Liver (tissue), 9 donors: ENCODE data around the gene SKAP1. TPM values are rescaled to one million over a fixed set of nuclear protein-coding genes. Genes with fewer than 3 reads are reported as not detected.

Experiments used
- DNase-seq: peaks from one replicate; pipeline ENCODE4 v3.0.0-alpha.2; 2017; ENCODE audit warnings: low spot score
- H3K27ac ChIP-seq, 2 donors: one replicate each; pipeline ENCODE4 v1.7.0; 2013; ENCODE audit warnings: inconsistent platforms in 2 of 2, low read length in 2 of 2, control low read depth in 1 of 2, low read depth in 1 of 2, mild to moderate bottlenecking in 1 of 2
- H3K27me3 ChIP-seq, 4 donors: one replicate each; pipeline versions ENCODE4 v1.6.1 to v1.7.0; 2013; ENCODE audit warnings: low read length in 3 of 4, inconsistent platforms in 1 of 4, mild to moderate bottlenecking in 1 of 4, moderate library complexity in 1 of 4; ENCODE audit not compliant: control insufficient read depth in 4 of 4, insufficient read depth in 4 of 4
- H3K36me3 ChIP-seq, 4 donors: one replicate each; pipeline versions ENCODE4 v1.6.1 to v1.7.0; 2013; ENCODE audit warnings: low read length in 3 of 4, mild to moderate bottlenecking in 3 of 4, low read depth in 1 of 4, moderate library complexity in 1 of 4; ENCODE audit not compliant: control insufficient read depth in 4 of 4, insufficient read depth in 3 of 4
- H3K4me1 ChIP-seq, 4 donors: one replicate each; pipeline versions ENCODE4 v1.6.1 to v1.7.0; 2013; ENCODE audit warnings: low read length in 3 of 4, mild to moderate bottlenecking in 3 of 4, moderate library complexity in 1 of 4; ENCODE audit not compliant: control insufficient read depth in 4 of 4, insufficient read depth in 4 of 4
- H3K4me3 ChIP-seq, 3 donors: one replicate each; pipeline versions ENCODE4 v1.6.1 to v1.7.0; 2013; ENCODE audit warnings: low read length in 3 of 3, control low read depth in 1 of 3, low read depth in 1 of 3, mild to moderate bottlenecking in 1 of 3
- H3K9ac ChIP-seq, 2 donors: one replicate each; pipeline ENCODE4 v1.7.0; 2013; ENCODE audit warnings: low read length in 2 of 2, mild to moderate bottlenecking in 2 of 2, moderate library complexity in 2 of 2, control low read depth in 1 of 2, low read depth in 1 of 2
- H3K9me3 ChIP-seq, 4 donors: one replicate each; pipeline versions ENCODE4 v1.6.1 to v1.7.0; 2013; ENCODE audit warnings: low read length in 3 of 4; ENCODE audit not compliant: control insufficient read depth in 4 of 4
- ATF3 ChIP-seq: IDR thresholded peaks from 2 replicates; pipeline ENCODE4 v1.6.1; 2016; ENCODE audit warnings: antibody characterized with exemption
- CTCF ChIP-seq: fragments of 150-350 bp; IDR thresholded peaks from 2 replicates; pipeline ENCODE4 v1.5.1; 2017; ENCODE audit warnings: improper control_type of control experiment, low read depth, low read length; ENCODE audit not compliant: missing input control
- EGR1 ChIP-seq, 2 donors: IDR thresholded peaks; 2 replicates each; pipeline ENCODE4 v1.6.1; 2016 to 2018; ENCODE audit warnings: antibody characterized with exemption in 2 of 2, low read depth in 2 of 2
- FOXA1 ChIP-seq: IDR thresholded peaks from 2 replicates; pipeline ENCODE4 v1.6.1; 2016; ENCODE audit warnings: antibody characterized with exemption
- FOXA2 ChIP-seq: IDR thresholded peaks from 2 replicates; pipeline ENCODE4 v1.6.1; 2016; ENCODE audit warnings: antibody characterized with exemption
- GABPA ChIP-seq, 2 donors: IDR thresholded peaks in 1 of 2; conservative IDR thresholded peaks in 1 of 2; 2 replicates each; pipeline ENCODE4 v1.6.1; 2016; ENCODE audit warnings: antibody characterized with exemption in 2 of 2, mild to moderate bottlenecking in 1 of 2, moderate library complexity in 1 of 2
- HNF4A ChIP-seq, 2 donors: conservative IDR thresholded peaks; 2 replicates each; pipeline ENCODE4 v1.6.1; 2016; ENCODE audit warnings: antibody characterized with exemption in 2 of 2, mild to moderate bottlenecking in 2 of 2
- HNF4G ChIP-seq: IDR thresholded peaks from 2 replicates; pipeline ENCODE4 v1.6.1; 2016; ENCODE audit warnings: antibody characterized with exemption
- JUND ChIP-seq, 2 donors: IDR thresholded peaks; 2 replicates each; pipeline ENCODE4 v1.6.1; 2016; ENCODE audit warnings: antibody characterized with exemption in 2 of 2
- MAX ChIP-seq: IDR thresholded peaks from 2 replicates; pipeline ENCODE4 v1.6.1; 2016; ENCODE audit warnings: antibody characterized with exemption
- NR2F2 ChIP-seq: IDR thresholded peaks from 2 replicates; pipeline ENCODE4 v1.6.1; 2016; ENCODE audit warnings: antibody characterized with exemption
- RAD21 ChIP-seq, 2 donors: IDR thresholded peaks; 2 replicates each; pipeline ENCODE4 v1.6.1; 2016; ENCODE audit warnings: antibody characterized with exemption in 2 of 2, mild to moderate bottlenecking in 2 of 2
- REST ChIP-seq: IDR thresholded peaks from 2 replicates; pipeline ENCODE4 v1.6.1; 2016; ENCODE audit warnings: antibody characterized with exemption, mild to moderate bottlenecking
- RXRA ChIP-seq, 2 donors: IDR thresholded peaks; 2 replicates each; pipeline ENCODE4 v1.6.1; 2017 to 2018; ENCODE audit warnings: antibody characterized with exemption in 2 of 2, mild to moderate bottlenecking in 1 of 2
- SP1 ChIP-seq: IDR thresholded peaks from 2 replicates; pipeline ENCODE4 v1.6.1; 2018; ENCODE audit warnings: antibody characterized with exemption, mild to moderate bottlenecking
- TAF1 ChIP-seq: conservative IDR thresholded peaks from 2 replicates; pipeline ENCODE4 v1.6.1; 2016; ENCODE audit warnings: antibody characterized with exemption, mild to moderate bottlenecking
- YY1 ChIP-seq: IDR thresholded peaks from 2 replicates; pipeline ENCODE4 v1.6.1; 2016; ENCODE audit warnings: antibody characterized with exemption, mild to moderate bottlenecking
- ZBTB33 ChIP-seq: IDR thresholded peaks from 2 replicates; pipeline ENCODE4 v1.6.1; 2016; ENCODE audit warnings: antibody characterized with exemption
- WGBS: extraction: QIAGEN DNeasy Blood & Tissue Kit; methylation state at CpG from one replicate; pipeline ENCODE4 v1.1.7; 2013; 5-methylcytosine and 5-hydroxymethylcytosine counted together
- polyA plus RNA-seq, 2 donors: library from polyadenylated mRNA; stranded (reverse) in 1 of 2; unstranded in 1 of 2; fragments of 200-250 nt in 1 of 2; fragments of >200 nt in 1 of 2; fragmentation: Nextera tagmentation in 1 of 2; extraction: Ambion mirVana in 1 of 2; gene quantifications; one replicate each; pipeline versions ENCODE4 v1.2.1 to v1.2.3, GENCODE V29; 2013 to 2015
- total RNA-seq, 2 donors: library from RNA; depleted of rRNA; stranded (reverse); fragments of >200 nt; gene quantifications; one replicate each; pipeline ENCODE4 v1.2.3, GENCODE V29; 2014
- donor health status: healthy.
- donor health status: healthy.
- donor health status: healthy.
- donor health status: healthy.
- donor health status: healthy.

The SKAP1 gene
- total and polyA plus RNA-seq, 4 donors: 2.5 to 20.8 (median 11.3) TPM

GRCh38 chr17:48299760-48300159 is 130.3 kb downstream of the SKAP1 start (continued):
- TF ChIP-seq REST: no peak

- Histone ChIP-seq H3K27me3 (peaks cover 0 to 7% (median 4%) of the 10 kb centered on the region in 4 donors), H3K36me3 (no peaks in the 10 kb centered on the region), H3K4me3 (no peak overlapping the region), H3K9me3 (no peaks in the 10 kb centered on the region), H3K9ac (no peak overlapping the region), H3K27ac (no peak overlapping the region), H3K4me1 (no peaks in the 10 kb centered on the region)
- no peak for DNase-seq
- TF ChIP-seq NR2F2 (no peak), FOXA1 (no peak), ZBTB33 (no peak), ATF3 (no peak), GABPA (IDR thresholded peaks at IDR 0.05 in 1 of 2, conservative IDR thresholded peaks at IDR 0.05 in 1 of 2) (no peak), JUND (IDR thresholded peaks at IDR 0.05) (no peak), EGR1 (IDR thresholded peaks at IDR 0.05; ENCODE audit: low read depth in 2 of 2) (no peak), RXRA (IDR thresholded peaks at IDR 0.05) (no peak), FOXA2 (no peak), REST (no peak), TAF1 (no peak), HNF4G (no peak), CTCF (no peak), MAX (no peak), SP1 (no peak), HNF4A (conservative IDR thresholded peaks at IDR 0.05) (no peak), YY1 (no peak), RAD21 (IDR thresholded peaks at IDR 0.05) (no peak)
- 80% methylated on average over 4 of the region's 4 CpGs for WGBS
These were observed 132.2 kb downstream of the SKAP1 start for GRCh38 chr17:48297825-48298224.
